ENCODE measurements around the gene MACROD1. TPM values are rescaled to one million over a fixed set of nuclear protein-coding genes. Genes with fewer than 3 reads are reported as not detected.

Gene MACROD1
- total RNA-seq, 1 donor from 2014 or later = 61.4 TPM

- H3K27ac ChIP-seq = peak overlapping the region; percentile 36
- no peak for DNase-seq (ENCODE audit: extremely low spot score in 2 of 2)
- TF ChIP-seq POLR2AphosphoS5 (IDR thresholded peaks at IDR 0.05; ENCODE audit: insufficient read depth in 1 of 2, low read depth in 1 of 2) = no peak
- no peak for TF ChIP-seq CTCF (IDR thresholded peaks at IDR 0.05)
- no peak for TF ChIP-seq POLR2A (IDR thresholded peaks at IDR 0.05)
- intact Hi-C loops (cut with DNase I) = no loop called here
- no peak overlapping the region for H3K4me3 ChIP-seq
- peaks cover 0 to 49% of the 10 kb centered on the region in 2 donors for H3K36me3 ChIP-seq
- H3K27me3 ChIP-seq = no peaks in the 10 kb centered on the region
- H3K9me3 ChIP-seq = no peaks in the 10 kb centered on the region
- peaks cover 27% of the 10 kb centered on the region for H3K4me1 ChIP-seq
These were observed 38.1 kb upstream of the MACROD1 start for GRCh38 chr11:64204080-64204440.

- TF ChIP-seq CTCF (IDR thresholded peaks at IDR 0.05) (no peak), POLR2AphosphoS5 (IDR thresholded peaks at IDR 0.05; ENCODE audit: insufficient read depth in 1 of 2, low read depth in 1 of 2) (no peak), POLR2A (IDR thresholded peaks at IDR 0.05) (no peak)
- H3K36me3 ChIP-seq = peaks cover 0 to 53% of the 10 kb centered on the region in 2 donors
- intact Hi-C loops (cut with DNase I) = no loop called here
- no peak overlapping the region for H3K4me3 ChIP-seq
- peaks cover 23% of the 10 kb centered on the region for H3K4me1 ChIP-seq
- DNase-seq (ENCODE audit: extremely low spot score in 2 of 2) = no peak
- no peaks in the 10 kb centered on the region for H3K9me3 ChIP-seq
- no peaks in the 10 kb centered on the region for H3K27me3 ChIP-seq
- no peak overlapping the region for H3K27ac ChIP-seq
These were observed 37.6 kb upstream of the MACROD1 start for GRCh38 chr11:64203421-64204079.

GRCh38 chr11:64202992-64203391, 37.1 kb upstream of the MACROD1 start:
- no peak overlapping the region for H3K27ac ChIP-seq
- no peaks in the 10 kb centered on the region for H3K27me3 ChIP-seq
- no peak for DNase-seq (ENCODE audit: extremely low spot score in 2 of 2)
- intact Hi-C loops (cut with DNase I) = no loop called here
- no peak overlapping the region for H3K4me3 ChIP-seq
- H3K9me3 ChIP-seq = no peaks in the 10 kb centered on the region
- TF ChIP-seq POLR2A (IDR thresholded peaks at IDR 0.05) = no peak
- TF ChIP-seq POLR2AphosphoS5 (IDR thresholded peaks at IDR 0.05; ENCODE audit: insufficient read depth in 1 of 2, low read depth in 1 of 2) = no peak
- TF ChIP-seq CTCF (IDR thresholded peaks at IDR 0.05) = no peak
- H3K36me3 ChIP-seq = peaks cover 0 to 59% of the 10 kb centered on the region in 2 donors
- H3K4me1 ChIP-seq = peaks cover 18% of the 10 kb centered on the region

- DNase-seq (ENCODE audit: extremely low spot score in 2 of 2) = no peak
- intact Hi-C loops (cut with DNase I) = no loop called here
- Histone ChIP-seq H3K36me3 (peaks cover 0 to 73% of the 10 kb centered on the region in 2 donors), H3K27ac (no peak overlapping the region), H3K27me3 (no peaks in the 10 kb centered on the region), H3K4me3 (no peak overlapping the region), H3K4me1 (peaks cover 11% of the 10 kb centered on the region), H3K9me3 (no peaks in the 10 kb centered on the region)
- no peak for TF ChIP-seq POLR2AphosphoS5 (IDR thresholded peaks at IDR 0.05; ENCODE audit: insufficient read depth in 1 of 2, low read depth in 1 of 2)
- TF ChIP-seq CTCF (IDR thresholded peaks at IDR 0.05) = no peak
- no peak for TF ChIP-seq POLR2A (IDR thresholded peaks at IDR 0.05)
These were observed 35.6 kb upstream of the MACROD1 start for GRCh38 chr11:64201543-64201942.

GRCh38 chr11:64198511-64198910, 32.6 kb upstream of the MACROD1 start:
- H3K9me3 ChIP-seq = no peaks in the 10 kb centered on the region
- no peaks in the 10 kb centered on the region for H3K4me1 ChIP-seq
- no peak overlapping the region for H3K27ac ChIP-seq
- peaks cover 7 to 97% of the 10 kb centered on the region in 2 donors for H3K36me3 ChIP-seq
- no peaks in the 10 kb centered on the region for H3K27me3 ChIP-seq
- no peak overlapping the region for H3K4me3 ChIP-seq
- DNase-seq (ENCODE audit: extremely low spot score in 2 of 2) = no peak
- no peak for TF ChIP-seq POLR2AphosphoS5 (IDR thresholded peaks at IDR 0.05; ENCODE audit: insufficient read depth in 1 of 2, low read depth in 1 of 2)
- TF ChIP-seq POLR2A (IDR thresholded peaks at IDR 0.05) = no peak
- TF ChIP-seq CTCF (IDR thresholded peaks at IDR 0.05) = no peak
- intact Hi-C loops (cut with DNase I) = no loop called here
